ENCODE data around the gene PCDH7.

DNA sequence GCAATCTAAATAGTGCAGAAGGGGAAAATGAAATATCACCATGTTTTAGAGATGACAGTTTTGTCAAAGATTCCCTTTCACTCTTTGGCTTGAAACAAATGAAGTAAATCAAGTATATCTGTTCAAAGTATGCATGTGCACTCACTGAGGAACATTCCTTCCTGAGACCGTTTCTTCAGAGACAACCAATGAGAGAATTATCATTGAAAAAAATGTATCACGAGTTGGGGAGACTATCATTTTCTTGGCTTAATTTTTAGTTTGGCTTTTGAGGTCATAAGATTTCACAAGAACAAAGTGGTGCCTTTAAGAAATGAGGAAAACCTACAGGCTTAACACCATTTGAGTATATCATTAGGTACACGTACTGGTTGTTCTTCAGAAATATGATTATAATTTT lies 56.3 kb downstream of the PCDH7 start:
- no peak for TF ChIP-seq ZFP37 (tag by site-specific recombination; IDR thresholded peaks at IDR 0.05)
- no peak for TF ChIP-seq ZNF2 (tag by site-specific recombination; IDR thresholded peaks at IDR 0.05)
- no peak for TF ChIP-seq ZSCAN16 (tag by site-specific recombination; IDR thresholded peaks at IDR 0.05)
- no peak for TF ChIP-seq ZNF510 (tag by site-specific recombination; IDR thresholded peaks at IDR 0.05; ENCODE audit: insufficient replicate concordance)
- no peak for TF ChIP-seq YY1 (tag by site-specific recombination; IDR thresholded peaks at IDR 0.05)
- TF ChIP-seq, protein P1, sequence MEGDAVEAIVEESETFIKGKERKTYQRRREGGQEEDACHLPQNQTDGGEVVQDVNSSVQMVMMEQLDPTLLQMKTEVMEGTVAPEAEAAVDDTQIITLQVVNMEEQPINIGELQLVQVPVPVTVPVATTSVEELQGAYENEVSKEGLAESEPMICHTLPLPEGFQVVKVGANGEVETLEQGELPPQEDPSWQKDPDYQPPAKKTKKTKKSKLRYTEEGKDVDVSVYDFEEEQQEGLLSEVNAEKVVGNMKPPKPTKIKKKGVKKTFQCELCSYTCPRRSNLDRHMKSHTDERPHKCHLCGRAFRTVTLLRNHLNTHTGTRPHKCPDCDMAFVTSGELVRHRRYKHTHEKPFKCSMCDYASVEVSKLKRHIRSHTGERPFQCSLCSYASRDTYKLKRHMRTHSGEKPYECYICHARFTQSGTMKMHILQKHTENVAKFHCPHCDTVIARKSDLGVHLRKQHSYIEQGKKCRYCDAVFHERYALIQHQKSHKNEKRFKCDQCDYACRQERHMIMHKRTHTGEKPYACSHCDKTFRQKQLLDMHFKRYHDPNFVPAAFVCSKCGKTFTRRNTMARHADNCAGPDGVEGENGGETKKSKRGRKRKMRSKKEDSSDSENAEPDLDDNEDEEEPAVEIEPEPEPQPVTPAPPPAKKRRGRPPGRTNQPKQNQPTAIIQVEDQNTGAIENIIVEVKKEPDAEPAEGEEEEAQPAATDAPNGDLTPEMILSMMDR (tag by site-specific recombination; IDR thresholded peaks at IDR 0.05), result no peak
- no peak for TF ChIP-seq ZNF626 (tag by site-specific recombination; IDR thresholded peaks at IDR 0.05)
- TF ChIP-seq, protein P2, sequence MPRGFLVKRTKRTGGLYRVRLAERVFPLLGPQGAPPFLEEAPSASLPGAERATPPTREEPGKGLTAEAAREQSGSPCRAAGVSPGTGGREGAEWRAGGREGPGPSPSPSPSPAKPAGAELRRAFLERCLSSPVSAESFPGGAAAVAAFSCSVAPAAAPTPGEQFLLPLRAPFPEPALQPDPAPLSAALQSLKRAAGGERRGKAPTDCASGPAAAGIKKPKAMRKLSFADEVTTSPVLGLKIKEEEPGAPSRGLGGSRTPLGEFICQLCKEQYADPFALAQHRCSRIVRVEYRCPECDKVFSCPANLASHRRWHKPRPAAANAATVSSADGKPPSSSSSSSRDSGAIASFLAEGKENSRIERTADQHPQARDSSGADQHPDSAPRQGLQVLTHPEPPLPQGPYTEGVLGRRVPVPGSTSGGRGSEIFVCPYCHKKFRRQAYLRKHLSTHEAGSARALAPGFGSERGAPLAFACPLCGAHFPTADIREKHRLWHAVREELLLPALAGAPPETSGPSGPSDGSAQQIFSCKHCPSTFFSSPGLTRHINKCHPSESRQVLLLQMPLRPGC (tag by site-specific recombination; IDR thresholded peaks at IDR 0.05), result no peak
- TF ChIP-seq, protein P3, sequence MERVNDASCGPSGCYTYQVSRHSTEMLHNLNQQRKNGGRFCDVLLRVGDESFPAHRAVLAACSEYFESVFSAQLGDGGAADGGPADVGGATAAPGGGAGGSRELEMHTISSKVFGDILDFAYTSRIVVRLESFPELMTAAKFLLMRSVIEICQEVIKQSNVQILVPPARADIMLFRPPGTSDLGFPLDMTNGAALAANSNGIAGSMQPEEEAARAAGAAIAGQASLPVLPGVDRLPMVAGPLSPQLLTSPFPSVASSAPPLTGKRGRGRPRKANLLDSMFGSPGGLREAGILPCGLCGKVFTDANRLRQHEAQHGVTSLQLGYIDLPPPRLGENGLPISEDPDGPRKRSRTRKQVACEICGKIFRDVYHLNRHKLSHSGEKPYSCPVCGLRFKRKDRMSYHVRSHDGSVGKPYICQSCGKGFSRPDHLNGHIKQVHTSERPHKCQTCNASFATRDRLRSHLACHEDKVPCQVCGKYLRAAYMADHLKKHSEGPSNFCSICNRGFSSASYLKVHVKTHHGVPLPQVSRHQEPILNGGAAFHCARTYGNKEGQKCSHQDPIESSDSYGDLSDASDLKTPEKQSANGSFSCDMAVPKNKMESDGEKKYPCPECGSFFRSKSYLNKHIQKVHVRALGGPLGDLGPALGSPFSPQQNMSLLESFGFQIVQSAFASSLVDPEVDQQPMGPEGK (tag by site-specific recombination; IDR thresholded peaks at IDR 0.05), result no peak

All from HEK293 (cell line).